Natural killer cell (primary cell): ENCODE results near the gene DEPDC7. TPM values are rescaled to one million over a fixed set of nuclear protein-coding genes. Genes with fewer than 3 reads are reported as not detected.

Experiments used
- ATAC-seq, 3 donors: fragments of 150-1000 bp in 2 of 3; fragments of 200-7000 bp in 1 of 3; cut with Tn5 transposase; 1 replicate in 1 of 3; 2 replicates in 2 of 3; pipeline ENCODE4 v1.10.0; 2021; ENCODE audit warnings: mild to moderate bottlenecking in 2 of 3, moderate library complexity in 2 of 3
- DNase-seq, 2 donors: peaks; one replicate each; pipeline versions ENCODE4 v3.0.0 to v3.0.0-alpha.2; 2013 to 2021; ENCODE audit warnings: mixed read lengths in 1 of 2
- H3K27ac ChIP-seq: one replicate; pipeline ENCODE4 v1.5.1; 2013; ENCODE audit warnings: mild to moderate bottlenecking, low read length
- H3K27me3 ChIP-seq: one replicate; pipeline ENCODE4 v1.6.1; 2013; ENCODE audit warnings: low read length; ENCODE audit not compliant: control insufficient read depth, insufficient read depth
- H3K36me3 ChIP-seq: one replicate; pipeline ENCODE4 v1.6.1; 2013; ENCODE audit warnings: low read length; ENCODE audit not compliant: control insufficient read depth, insufficient read depth
- H3K4me1 ChIP-seq: one replicate; pipeline ENCODE4 v1.6.1; 2013; ENCODE audit warnings: low read length; ENCODE audit not compliant: control insufficient read depth, insufficient read depth
- H3K4me3 ChIP-seq: one replicate; pipeline ENCODE4 v1.5.1; 2013; ENCODE audit warnings: low read length
- H3K9me3 ChIP-seq: one replicate; pipeline ENCODE4 v1.6.1; 2013; ENCODE audit warnings: low read length; ENCODE audit not compliant: control insufficient read depth, insufficient read depth
- H3K27ac Mint-ChIP-seq, 2 donors: one replicate each; pipeline ENCODE4 v1.8.0; 2022; ENCODE audit warnings: mild to moderate bottlenecking in 2 of 2, mixed read lengths in 2 of 2, moderate library complexity in 1 of 2
- H3K27me3 Mint-ChIP-seq, 2 donors: one replicate each; pipeline ENCODE4 v1.8.0; 2022; ENCODE audit warnings: low read depth in 2 of 2, mixed read lengths in 2 of 2
- H3K36me3 Mint-ChIP-seq: one replicate; pipeline ENCODE4 v1.8.0; 2022; ENCODE audit warnings: mixed read lengths
- H3K4me1 Mint-ChIP-seq, 2 donors: one replicate each; pipeline ENCODE4 v1.8.0; 2022; ENCODE audit warnings: mixed read lengths in 2 of 2
- H3K4me3 Mint-ChIP-seq: one replicate; pipeline ENCODE4 v1.8.0; 2022; ENCODE audit warnings: mild to moderate bottlenecking, moderate library complexity, mixed read lengths
- H3K9me3 Mint-ChIP-seq, 2 donors: one replicate each; pipeline ENCODE4 v1.8.0; 2022; ENCODE audit warnings: mixed read lengths in 2 of 2
- WGBS: methylation state at CpG from one replicate; pipeline ENCODE4 v1.1.7; 2013; ENCODE audit warnings: missing lambda C conversion rate; ENCODE audit not compliant: insufficient coverage; 5-methylcytosine and 5-hydroxymethylcytosine counted together
- intact Hi-C: fragments of 100-400 bp; cut with micrococcal nuclease; formaldehyde crosslinking; loops from one replicate; pipeline ENCODE4 v1.14.2; 2022
- total RNA-seq, 4 donors: library from RNA; stranded (reverse); fragments of 120-200 nt in 1 of 4; gene quantifications; one replicate each; pipeline versions ENCODE4 v1.2.3 to v1.2.4, GENCODE V29; 2013 to 2022
- TF ChIP-seq, protein P1 (sequence below): fragments of 200-600 bp; IDR thresholded peaks from one replicate; pipeline ENCODE4 v1.8.0; 2022; ENCODE audit warnings: antibody characterized with exemption

Gene DEPDC7
- total RNA-seq, 3 donors from 2014 or later (not counting 1 experiment from before 2014, with no cell fraction given): 0.80 to 1.8 (median 1.2) TPM

DNA sequence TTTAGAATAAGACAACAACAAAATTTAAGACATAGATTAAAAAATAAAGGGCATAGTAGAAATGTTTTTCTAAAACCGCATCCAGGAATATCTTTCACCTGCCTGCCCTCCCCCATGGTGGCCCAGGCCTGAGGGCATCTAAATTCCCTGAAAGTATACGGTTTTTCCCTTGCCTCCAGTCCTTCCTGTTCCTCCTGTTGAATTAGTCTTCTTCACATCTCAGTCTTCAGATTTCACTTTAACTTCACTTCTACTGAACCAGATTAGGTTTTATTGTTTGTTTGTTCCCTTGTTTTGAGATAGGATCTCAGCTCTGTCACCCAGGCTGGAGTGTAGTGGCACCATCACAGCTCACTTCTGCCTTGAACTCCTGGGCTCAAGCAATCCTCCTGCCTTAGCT, 33.1 kb upstream of the DEPDC7 start:
- Mint-ChIP-seq H3K9me3 (no peaks in the 10 kb centered on the region), H3K27ac (no peak overlapping the region), H3K4me3 (no peak overlapping the region), H3K4me1 (no peaks in the 10 kb centered on the region), H3K27me3 (no peaks in the 10 kb centered on the region), H3K36me3 (no peaks in the 10 kb centered on the region)
- no peak for DNase-seq
- H3K36me3 ChIP-seq: no peaks in the 10 kb centered on the region
- TF ChIP-seq, protein P1, sequence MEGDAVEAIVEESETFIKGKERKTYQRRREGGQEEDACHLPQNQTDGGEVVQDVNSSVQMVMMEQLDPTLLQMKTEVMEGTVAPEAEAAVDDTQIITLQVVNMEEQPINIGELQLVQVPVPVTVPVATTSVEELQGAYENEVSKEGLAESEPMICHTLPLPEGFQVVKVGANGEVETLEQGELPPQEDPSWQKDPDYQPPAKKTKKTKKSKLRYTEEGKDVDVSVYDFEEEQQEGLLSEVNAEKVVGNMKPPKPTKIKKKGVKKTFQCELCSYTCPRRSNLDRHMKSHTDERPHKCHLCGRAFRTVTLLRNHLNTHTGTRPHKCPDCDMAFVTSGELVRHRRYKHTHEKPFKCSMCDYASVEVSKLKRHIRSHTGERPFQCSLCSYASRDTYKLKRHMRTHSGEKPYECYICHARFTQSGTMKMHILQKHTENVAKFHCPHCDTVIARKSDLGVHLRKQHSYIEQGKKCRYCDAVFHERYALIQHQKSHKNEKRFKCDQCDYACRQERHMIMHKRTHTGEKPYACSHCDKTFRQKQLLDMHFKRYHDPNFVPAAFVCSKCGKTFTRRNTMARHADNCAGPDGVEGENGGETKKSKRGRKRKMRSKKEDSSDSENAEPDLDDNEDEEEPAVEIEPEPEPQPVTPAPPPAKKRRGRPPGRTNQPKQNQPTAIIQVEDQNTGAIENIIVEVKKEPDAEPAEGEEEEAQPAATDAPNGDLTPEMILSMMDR: no peak
- H3K4me1 ChIP-seq: no peaks in the 10 kb centered on the region
- no peaks in the 10 kb centered on the region for H3K9me3 ChIP-seq
- no peaks in the 10 kb centered on the region for H3K27me3 ChIP-seq
- no peak overlapping the region for H3K4me3 ChIP-seq
- H3K27ac ChIP-seq: no peak overlapping the region
- no peak for ATAC-seq
- intact Hi-C loops: no loop called here
- 80% methylated on average over 2 of the region's 2 CpGs for WGBS

DNA sequence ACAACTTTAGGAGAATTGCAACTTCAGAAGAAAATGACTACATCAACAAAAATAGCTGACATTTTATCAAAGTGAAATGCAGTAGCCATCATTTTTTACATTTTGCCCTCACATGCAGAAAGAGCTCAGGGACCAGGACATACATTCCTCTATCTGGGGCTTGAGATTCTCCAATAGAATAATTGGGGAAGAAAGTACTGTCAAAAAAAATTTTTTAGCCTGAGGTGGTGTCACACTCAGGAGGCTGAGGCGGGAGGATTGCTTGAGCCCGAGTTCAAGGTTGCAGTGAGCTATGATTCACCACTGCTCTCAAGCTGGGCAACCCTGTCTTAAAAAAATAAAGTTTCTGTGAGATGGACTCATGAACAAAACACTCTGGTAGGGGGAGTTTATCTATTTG, 32.2 kb upstream of the DEPDC7 start:
- no peak overlapping the region for H3K4me3 Mint-ChIP-seq
- Histone ChIP-seq H3K9me3 (no peaks in the 10 kb centered on the region), H3K27ac (no peak overlapping the region), H3K4me1 (no peaks in the 10 kb centered on the region), H3K4me3 (no peak overlapping the region), H3K27me3 (no peaks in the 10 kb centered on the region), H3K36me3 (no peaks in the 10 kb centered on the region)
- no peaks in the 10 kb centered on the region for H3K27me3 Mint-ChIP-seq
- H3K36me3 Mint-ChIP-seq: no peaks in the 10 kb centered on the region
- intact Hi-C loops: no loop called here
- WGBS: 97% methylated on average over 2 of the region's 2 CpGs
- H3K27ac Mint-ChIP-seq: no peak overlapping the region
- DNase-seq (no peak), ATAC-seq (no peak)
- no peaks in the 10 kb centered on the region for H3K9me3 Mint-ChIP-seq
- TF ChIP-seq, protein P1: no peak
- H3K4me1 Mint-ChIP-seq: no peaks in the 10 kb centered on the region

DNA sequence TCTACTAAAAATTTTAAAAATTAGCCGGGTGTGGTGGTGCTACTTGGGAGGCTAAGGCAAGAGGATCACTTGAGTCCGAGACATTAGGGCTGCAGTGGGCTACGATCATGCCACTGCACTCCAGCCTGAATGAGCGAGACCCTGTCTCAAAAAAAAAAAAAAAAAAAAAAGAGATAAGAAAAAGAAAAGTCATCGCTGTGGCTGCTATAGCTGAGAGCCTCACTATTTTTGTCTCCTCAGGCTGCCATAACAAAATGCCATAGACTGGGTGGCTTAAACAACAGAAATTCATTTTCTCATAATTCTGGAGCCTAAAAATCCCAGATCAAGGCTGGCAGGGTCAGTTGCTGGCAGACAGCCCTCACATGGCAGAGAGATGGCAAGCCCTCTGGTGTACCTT, 30.1 kb upstream of the DEPDC7 start:
- Mint-ChIP-seq H3K4me3 (no peak overlapping the region), H3K9me3 (no peaks in the 10 kb centered on the region), H3K27ac (no peak overlapping the region), H3K36me3 (no peaks in the 10 kb centered on the region), H3K27me3 (no peaks in the 10 kb centered on the region), H3K4me1 (no peaks in the 10 kb centered on the region)
- Histone ChIP-seq H3K27ac (no peak overlapping the region), H3K27me3 (no peaks in the 10 kb centered on the region), H3K9me3 (no peaks in the 10 kb centered on the region), H3K4me1 (no peaks in the 10 kb centered on the region), H3K36me3 (no peaks in the 10 kb centered on the region), H3K4me3 (no peak overlapping the region)
- 95% methylated on average over 5 of the region's 5 CpGs for WGBS
- ATAC-seq: no peak
- TF ChIP-seq, protein P1: no peak
- intact Hi-C loops: no loop called here
- DNase-seq: no peak

DNA sequence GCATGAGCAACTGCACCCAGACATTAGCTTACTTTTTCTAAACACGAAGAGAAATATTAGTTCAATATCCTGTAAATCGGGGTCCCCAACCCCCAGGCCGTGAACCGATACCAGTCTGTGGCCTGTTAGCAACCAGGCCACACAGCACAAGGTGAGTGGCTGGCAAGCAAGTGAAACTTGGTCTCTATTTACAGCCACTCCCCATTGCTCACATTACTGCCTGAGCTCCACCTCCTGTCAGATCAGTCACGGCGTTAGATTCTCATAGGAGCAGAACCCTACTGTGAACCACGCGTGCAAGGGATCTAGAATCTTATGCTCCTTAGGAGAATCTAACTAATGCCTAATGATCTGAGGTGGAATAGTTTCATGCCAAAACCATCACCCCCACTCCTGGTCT, 27.8 kb upstream of the DEPDC7 start:
- Mint-ChIP-seq H3K9me3 (peaks cover 3 to 6% of the 10 kb centered on the region in 2 donors), H3K4me3 (no peak overlapping the region), H3K36me3 (peaks cover 9% of the 10 kb centered on the region), H3K27me3 (peaks cover 0 to 6% of the 10 kb centered on the region in 2 donors), H3K4me1 (no peaks in the 10 kb centered on the region), H3K27ac (no peak overlapping the region)
- Histone ChIP-seq H3K4me3 (no peak overlapping the region), H3K4me1 (no peaks in the 10 kb centered on the region), H3K27ac (no peak overlapping the region), H3K9me3 (no peaks in the 10 kb centered on the region), H3K27me3 (no peaks in the 10 kb centered on the region), H3K36me3 (no peaks in the 10 kb centered on the region)
- no peak for ATAC-seq
- intact Hi-C loops: no loop called here
- TF ChIP-seq, protein P1: no peak
- no peak for DNase-seq
- 94% methylated on average over 7 of the region's 8 CpGs for WGBS
